Pancreas (tissue), 10 donors: ENCODE results near the gene CHSY1. TPM values are rescaled to one million over a fixed set of nuclear protein-coding genes. Genes with fewer than 3 reads are reported as not detected.

Experiments
- ATAC-seq, 4 donors: fragments of 200-7000 bp; cut with Tn5 transposase; one replicate each; pipeline versions ENCODE4 v1.8.0 to v1.9.1; 2020; ENCODE audit warnings: mild to moderate bottlenecking in 4 of 4, moderate library complexity in 4 of 4
- DNase-seq, 6 donors: peaks; one replicate each; pipeline ENCODE4 v3.0.0-alpha.2; 2020
- FAIRE-seq: peaks from 2 replicates; lab custom pipeline; 2012; peaks lifted over from hg19 to GRCh38; lab: Jason Lieb, UNC
- H3K27ac ChIP-seq, 4 donors: fragments of 200-600 bp; sonication (generic); 1 replicate in 3 of 4; 2 replicates in 1 of 4; pipeline versions ENCODE4 v1.5.0 to v1.8.0; 2020
- H3K27me3 ChIP-seq, 4 donors: fragments of 200-600 bp; one replicate each; pipeline ENCODE4 v1.8.0; 2021
- H3K36me3 ChIP-seq, 3 donors: fragments of 200-600 bp; sonication (generic) in 1 of 3; one replicate each; pipeline versions ENCODE4 v1.5.0 to v1.8.0; 2020 to 2021
- H3K4me1 ChIP-seq, 3 donors: fragments of 200-600 bp; one replicate each; pipeline ENCODE4 v1.8.0; 2021
- H3K4me3 ChIP-seq, 4 donors: fragments of 200-600 bp; sonication (generic) in 2 of 4; one replicate each; pipeline versions ENCODE4 v1.5.0 to v1.8.0; 2020 to 2021
- H3K9me3 ChIP-seq, 4 donors: fragments of 200-600 bp; one replicate each; pipeline ENCODE4 v1.8.0; 2021
- CTCF ChIP-seq, 4 donors: fragments of 200-600 bp; sonication (generic) in 3 of 4; IDR thresholded peaks; one replicate each; pipeline versions ENCODE4 v1.5.0 to v1.8.0; 2021; ENCODE audit warnings: antibody characterized with exemption in 4 of 4
- WGBS, 2 donors: extraction: QIAGEN DNeasy Blood & Tissue Kit; methylation state at CpG; one replicate each; pipeline ENCODE4 v1.1.7; 2013; 5-methylcytosine and 5-hydroxymethylcytosine counted together
- intact Hi-C, 3 donors: fragments of 100-400 bp; cut with DNase I; formaldehyde crosslinking; loops; one replicate each; pipeline versions ENCODE4 v1.11.1 to v1.14.2; 2022
- polyA plus RNA-seq, 2 donors: library from polyadenylated mRNA; stranded (reverse); fragments of 200-250 nt; gene quantifications; one replicate each; pipeline ENCODE4 v1.2.3, GENCODE V29; 2013
- total RNA-seq, 6 donors: library from RNA; stranded (reverse); fragmentation: NEBNext Ultra II Directional in 4 of 6; extraction: Animal tissue kit (Norgen Biotek cat#: 25700) in 4 of 6; gene quantifications; one replicate each; pipeline versions ENCODE4 v1.2.1 to v1.2.4, GENCODE V29; 2021 to 2023
- donor health status: healthy with polysubstance abuse.
- donor health status: DM: no; HTN: no; CAD: no; lungs with moderate emphysema.
- donor health status: DM: no; HTN: no; CAD: no.
- donor health status: control.
- donor health status: control.
- donor health status: Bipolar disorder and iron deficiency.
- donor health status: DM: yes; HTN: yes; CAD: no.
- donor health status: DM: no; HTN: no; CAD: no.
- donor health status: DM: no; HTN: no; CAD: no.
- donor health status: DM: yes; HTN: yes; CAD: no.

Gene CHSY1
- total and polyA plus RNA-seq, 8 donors = 3.4 to 11.2 (median 5.5) TPM

DNA sequence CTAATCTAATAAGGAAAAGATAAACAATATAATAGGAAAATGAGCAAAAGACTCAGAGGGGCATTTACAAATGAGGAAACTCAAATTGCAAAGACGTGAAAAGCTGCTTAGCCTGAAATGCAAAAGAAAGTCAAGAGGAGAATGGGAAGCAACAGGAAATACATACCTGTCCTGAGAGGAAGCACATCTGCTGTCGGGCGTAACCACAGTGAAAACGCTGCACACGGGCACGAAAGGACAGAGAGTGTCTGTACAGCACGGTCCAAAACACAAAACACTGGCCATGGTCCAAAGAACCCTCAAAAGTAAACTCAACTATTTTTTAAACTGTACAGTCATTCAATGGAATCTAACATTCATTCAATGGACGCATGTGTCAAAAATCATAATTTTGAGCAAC is 100.6 kb downstream of the CHSY1 start:
- no peak for TF ChIP-seq CTCF (IDR thresholded peaks at IDR 0.05)
- H3K36me3 ChIP-seq = no peaks in the 10 kb centered on the region
- H3K9me3 ChIP-seq = no peaks in the 10 kb centered on the region
- no peaks in the 10 kb centered on the region for H3K27me3 ChIP-seq
- 67 to 74% methylated on average over 8 of the region's 8 CpGs for WGBS, 2 donors
- no peak for ATAC-seq
- no peak overlapping the region for H3K27ac ChIP-seq
- no peak for DNase-seq
- no peak overlapping the region for H3K4me3 ChIP-seq
- H3K4me1 ChIP-seq = no peaks in the 10 kb centered on the region
- intact Hi-C loops = no loop called here
- FAIRE-seq = no peak

DNA sequence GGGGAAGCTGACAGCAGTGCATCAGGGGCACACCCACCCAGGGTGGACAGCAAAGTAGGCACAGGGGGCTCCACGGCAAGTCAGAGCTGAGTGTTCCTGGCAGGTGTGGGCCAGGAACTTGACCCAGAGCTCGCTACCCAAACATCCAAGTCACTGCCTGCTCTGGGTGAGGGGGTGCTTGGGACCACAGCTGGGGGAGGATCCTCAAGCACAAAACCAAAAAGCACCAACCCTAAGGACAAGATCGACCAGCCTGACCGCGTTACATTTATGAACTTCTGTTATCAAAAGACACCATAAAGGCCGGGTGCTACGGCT is 101.2 kb downstream of the CHSY1 start:
- no peaks in the 10 kb centered on the region for H3K36me3 ChIP-seq
- no peak overlapping the region for H3K27ac ChIP-seq
- ATAC-seq = peak in 1 of 4 donors; percentile 23
- no peak for FAIRE-seq
- H3K27me3 ChIP-seq = no peaks in the 10 kb centered on the region
- no peak for DNase-seq
- WGBS, 2 donors = 87 to 95% methylated on average over 7 of the region's 7 CpGs
- no peak for TF ChIP-seq CTCF (IDR thresholded peaks at IDR 0.05)
- intact Hi-C loops = no loop called here
- H3K4me3 ChIP-seq = no peak overlapping the region
- no peaks in the 10 kb centered on the region for H3K4me1 ChIP-seq
- no peaks in the 10 kb centered on the region for H3K9me3 ChIP-seq

DNA sequence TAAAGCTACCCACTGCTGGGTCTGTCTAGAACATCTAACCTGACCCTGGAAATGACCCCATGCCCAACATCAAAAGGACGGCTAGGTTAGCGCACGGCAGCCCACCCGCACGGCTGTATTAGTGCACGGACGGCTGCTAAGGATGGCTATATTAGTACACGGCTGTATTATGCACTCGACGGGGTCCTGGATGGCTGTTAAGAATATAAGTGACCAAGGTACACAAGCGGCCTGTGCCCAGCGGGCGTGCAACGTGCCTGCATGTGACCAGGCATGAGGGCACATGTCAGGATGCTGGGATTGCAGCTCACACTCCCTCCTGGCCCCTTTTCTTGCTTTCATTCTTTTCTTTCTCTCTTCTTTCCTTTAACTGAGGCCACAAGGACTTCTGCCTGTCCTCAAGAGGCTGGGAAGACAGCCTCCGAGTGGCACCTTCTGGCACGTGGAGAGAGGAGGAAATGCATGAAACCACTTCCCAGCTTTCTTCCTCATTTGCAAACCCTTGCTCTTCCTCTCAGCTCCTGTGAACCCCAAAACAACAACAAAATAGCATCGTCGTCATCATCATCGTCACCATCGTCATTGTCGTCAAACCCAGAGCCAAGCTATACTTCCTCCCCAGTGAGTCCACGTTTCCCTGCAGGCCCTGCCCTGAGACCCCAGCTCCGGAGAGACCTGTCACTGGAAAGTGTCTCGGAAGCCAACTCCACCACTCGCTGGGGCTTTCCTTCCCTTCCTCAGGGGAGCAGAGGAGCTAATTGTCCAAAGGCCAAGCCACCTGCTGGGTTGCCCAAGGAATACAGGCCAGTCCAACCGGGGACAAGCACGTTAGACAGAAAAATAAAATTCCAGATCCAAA is 101.8 kb downstream of the CHSY1 start:
- no peaks in the 10 kb centered on the region for H3K27me3 ChIP-seq
- no peak overlapping the region for H3K27ac ChIP-seq
- TF ChIP-seq CTCF (IDR thresholded peaks at IDR 0.05) = no peak
- WGBS, 2 donors = 88 to 89% methylated on average over 27 of the region's 27 CpGs
- FAIRE-seq (no peak), ATAC-seq (no peak), DNase-seq (no peak)
- H3K4me3 ChIP-seq = no peak overlapping the region
- H3K4me1 ChIP-seq = no peaks in the 10 kb centered on the region
- intact Hi-C loops = no loop called here
- no peaks in the 10 kb centered on the region for H3K9me3 ChIP-seq
- H3K36me3 ChIP-seq = no peaks in the 10 kb centered on the region

- intact Hi-C loops = no loop called here
- no peaks in the 10 kb centered on the region for H3K36me3 ChIP-seq
- FAIRE-seq (no peak), DNase-seq (no peak), ATAC-seq (no peak)
- no peaks in the 10 kb centered on the region for H3K9me3 ChIP-seq
- no peak overlapping the region for H3K27ac ChIP-seq
- no peaks in the 10 kb centered on the region for H3K27me3 ChIP-seq
- WGBS, 2 donors = 75 to 83% methylated on average over 13 of the region's 13 CpGs
- no peak for TF ChIP-seq CTCF (IDR thresholded peaks at IDR 0.05)
- H3K4me1 ChIP-seq = no peaks in the 10 kb centered on the region
- H3K4me3 ChIP-seq = no peak overlapping the region
Observed at GRCh38 chr15:101148881-101149664, 102.8 kb downstream of the CHSY1 start.
